BE2C (cell line): ENCODE measurements around the gene TSPAN5.

Experiments used
- DNase-seq: peaks from one replicate; pipeline ENCODE4 v3.0.0-alpha.2; 2020
- H3K27me3 ChIP-seq: fragments of 250-450 bp; sonication (Bioruptor Pico); 2 replicates; pipeline ENCODE4 v1.5.1; 2020; ENCODE audit warnings: mild to moderate bottlenecking
- H3K36me3 ChIP-seq: fragments of 250-450 bp; sonication (Bioruptor Pico); 2 replicates; pipeline ENCODE4 v1.5.1; 2020; ENCODE audit warnings: mild to moderate bottlenecking
- H3K4me1 ChIP-seq: fragments of 250-450 bp; sonication (Bioruptor Pico); 2 replicates; pipeline ENCODE4 v1.5.1; 2020
- H3K4me3 ChIP-seq: 2 replicates; pipeline ENCODE4 v1.5.1; 2011; ENCODE audit warnings: low read depth, low read length
- H3K9me3 ChIP-seq: fragments of 250-450 bp; sonication (Bioruptor Pico); 2 replicates; pipeline ENCODE4 v1.5.1; 2020
- CTCF ChIP-seq: IDR thresholded peaks from 2 replicates; pipeline ENCODE4 v1.5.1; 2012; ENCODE audit warnings: mild to moderate bottlenecking, low read depth, low read length

The TSPAN5 gene

GRCh38 chr4:98638661-98639060 lies 19.8 kb downstream of the TSPAN5 start:
- no peaks in the 10 kb centered on the region for H3K4me1 ChIP-seq
- no peaks in the 10 kb centered on the region for H3K36me3 ChIP-seq
- H3K9me3 ChIP-seq, result no peaks in the 10 kb centered on the region
- TF ChIP-seq CTCF, result no peak
- H3K4me3 ChIP-seq, result no peak overlapping the region
- H3K27me3 ChIP-seq, result peaks cover 12% of the 10 kb centered on the region
- no peak for DNase-seq

DNA sequence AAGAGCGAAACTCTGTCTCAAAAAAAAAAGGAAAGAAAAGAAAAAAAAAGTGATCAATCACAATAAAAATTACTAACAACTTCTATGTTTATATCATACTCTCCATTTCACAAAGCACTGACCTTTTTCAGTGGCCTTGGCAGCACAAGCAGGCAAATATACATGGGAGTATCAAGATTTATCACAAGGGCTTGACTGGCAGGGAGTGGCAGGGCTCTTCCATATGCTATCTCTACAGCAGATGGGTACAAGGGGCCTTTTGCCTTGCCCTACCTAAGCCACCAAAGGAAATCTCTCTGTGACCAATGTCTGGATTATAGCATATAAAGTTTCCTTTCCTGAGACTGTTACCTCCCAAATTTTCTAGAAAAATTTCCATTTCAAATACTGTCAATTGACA lies 24.4 kb downstream of the TSPAN5 start:
- H3K4me1 ChIP-seq, result no peaks in the 10 kb centered on the region
- no peaks in the 10 kb centered on the region; the same call in 1 of the 2 replicates for H3K27me3 ChIP-seq
- H3K36me3 ChIP-seq, result no peaks in the 10 kb centered on the region
- no peaks in the 10 kb centered on the region for H3K9me3 ChIP-seq
- DNase-seq, result no peak
- TF ChIP-seq CTCF, result no peak
- H3K4me3 ChIP-seq, result no peak overlapping the region

DNA sequence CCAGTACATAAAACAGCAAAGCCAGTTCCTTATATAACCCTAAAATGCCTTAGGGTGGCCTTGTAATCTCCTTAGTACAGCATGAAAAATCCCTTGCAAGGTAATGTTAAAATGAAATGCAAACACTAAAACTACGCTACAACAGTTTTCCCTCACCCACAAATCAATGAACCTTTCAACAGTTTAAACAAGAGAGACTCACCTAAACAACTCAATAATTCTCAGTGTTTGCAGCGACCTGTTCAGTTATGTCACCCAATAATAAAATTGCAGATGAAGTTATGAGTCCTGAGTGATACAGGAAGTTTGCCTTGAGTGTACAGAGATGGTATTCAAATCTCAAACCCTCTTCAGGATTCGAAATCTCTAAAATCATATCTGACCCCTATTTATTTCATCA lies 25.3 kb downstream of the TSPAN5 start:
- Histone ChIP-seq H3K36me3 (no peaks in the 10 kb centered on the region), H3K9me3 (no peaks in the 10 kb centered on the region), H3K27me3 (no peaks in the 10 kb centered on the region; the same call in 1 of the 2 replicates), H3K4me3 (no peak overlapping the region), H3K4me1 (no peaks in the 10 kb centered on the region)
- DNase-seq, result no peak
- no peak for TF ChIP-seq CTCF

GRCh38 chr4:98632258-98632657 lies 26.2 kb downstream of the TSPAN5 start:
- Histone ChIP-seq H3K36me3 (no peaks in the 10 kb centered on the region), H3K27me3 (no peaks in the 10 kb centered on the region; the same call in 1 of the 2 replicates), H3K4me1 (no peaks in the 10 kb centered on the region), H3K4me3 (no peak overlapping the region), H3K9me3 (no peaks in the 10 kb centered on the region)
- no peak for TF ChIP-seq CTCF
- DNase-seq, result no peak

GRCh38 chr4:98631506-98631905 lies 26.9 kb downstream of the TSPAN5 start:
- TF ChIP-seq CTCF, result no peak

GRCh38 chr4:98630737-98631454 lies 27.5 kb downstream of the TSPAN5 start:
- TF ChIP-seq CTCF, result no peak
- H3K27me3 ChIP-seq, result no peaks in the 10 kb centered on the region; the same call in 1 of the 2 replicates
- no peaks in the 10 kb centered on the region for H3K9me3 ChIP-seq
- H3K36me3 ChIP-seq, result no peaks in the 10 kb centered on the region
- H3K4me3 ChIP-seq, result no peak overlapping the region
- no peak for DNase-seq
- H3K4me1 ChIP-seq, result no peaks in the 10 kb centered on the region

More at GRCh38 chr4:98631506-98631905, 26.9 kb downstream of the TSPAN5 start:
- no peaks in the 10 kb centered on the region for H3K9me3 ChIP-seq
- H3K27me3 ChIP-seq, result no peaks in the 10 kb centered on the region; the same call in 1 of the 2 replicates
- H3K36me3 ChIP-seq, result no peaks in the 10 kb centered on the region
- no peak for DNase-seq
- no peaks in the 10 kb centered on the region for H3K4me1 ChIP-seq
- H3K4me3 ChIP-seq, result no peak overlapping the region
